IMR-90 (cell line): Measurements from ENCODE around the gene AREL1. TPM values are rescaled to one million over a fixed set of nuclear protein-coding genes. Genes with fewer than 3 reads are reported as not detected.

Experiments
- ATAC-seq: fragments of 200-7000 bp; cut with Tn5 transposase; 2 replicates; pipeline ENCODE4 v1.9.1; 2020; ENCODE audit warnings: low read depth, mild to moderate bottlenecking, moderate library complexity
- BruUV-seq: library from RNA; stranded (reverse); fragments of 400-500 nt; replicated peaks from 2 replicates; lab custom pipeline; 2021; lab: Mats Ljungman, UMichigan
- CTCF ChIA-PET: fragments of 300-600 bp; formaldehyde crosslinking; extraction: SDS; loops from one replicate; lab custom pipeline; 2021; ENCODE audit warnings: antibody characterized with exemption; lab: Yijun Ruan, JAX
- POLR2A ChIA-PET: fragments of 300-600 bp; sonication (Branson Sonifier 250); formaldehyde crosslinking; loops from one replicate; lab custom pipeline; 2022; ENCODE audit warnings: antibody characterized with exemption; ENCODE audit not compliant: unreplicated experiment; lab: Charles Lee
- DNase-seq: peaks from one replicate; pipeline ENCODE4 v3.0.0; 2013
- H2AFZ ChIP-seq: replicated peaks from 2 replicates; pipeline ENCODE3; 2013; ENCODE audit warnings: low read length, mild to moderate bottlenecking; ENCODE audit not compliant: poor library complexity
- H2AK5ac ChIP-seq: 2 replicates; pipeline ENCODE4 v1.6.1; 2013; ENCODE audit warnings: low read depth, low read length, inconsistent platforms
- H2AK9ac ChIP-seq: replicated peaks from 2 replicates; pipeline ENCODE3; 2013; ENCODE audit warnings: mild to moderate bottlenecking, low read depth, low read length, moderate library complexity; ENCODE audit not compliant: poor library complexity
- H2BK120ac ChIP-seq: 2 replicates; pipeline ENCODE4 v1.6.1; 2013; ENCODE audit warnings: low read depth, low read length, inconsistent platforms
- H2BK15ac ChIP-seq: 3 replicates; pipeline ENCODE4 v1.6.1; 2013; ENCODE audit warnings: low read depth, low read length, inconsistent platforms
- H2BK20ac ChIP-seq: 2 replicates; pipeline ENCODE4 v1.6.1; 2013; ENCODE audit warnings: low read depth, mild to moderate bottlenecking, inconsistent platforms, low read length, moderate library complexity
- H2BK5ac ChIP-seq: 2 replicates; pipeline ENCODE4 v1.6.1; 2013; ENCODE audit warnings: mild to moderate bottlenecking, low read depth, low read length, inconsistent platforms; ENCODE audit not compliant: poor library complexity, severe bottlenecking
- H3K14ac ChIP-seq: replicated peaks from 2 replicates; pipeline ENCODE4 v1.6.1; 2013; ENCODE audit warnings: low read depth, low read length, inconsistent platforms
- H3K18ac ChIP-seq: 2 replicates; pipeline ENCODE4 v1.6.1; 2013; ENCODE audit warnings: low read depth, low read length, control low read depth
- H3K23ac ChIP-seq: 2 replicates; pipeline ENCODE4 v1.6.1; 2013; ENCODE audit warnings: low read depth, low read length, inconsistent platforms
- H3K27ac ChIP-seq: 2 replicates; pipeline ENCODE4 v1.5.1; 2013; ENCODE audit warnings: mild to moderate bottlenecking, control low read depth, low read length; ENCODE audit not compliant: insufficient read depth
- H3K27me3 ChIP-seq: 2 replicates; pipeline ENCODE4 v1.6.1; 2013; ENCODE audit warnings: low read length; ENCODE audit not compliant: control insufficient read depth, insufficient read depth
- H3K36me3 ChIP-seq: 2 replicates; pipeline ENCODE4 v1.6.1; 2013; ENCODE audit warnings: low read length, mixed read lengths; ENCODE audit not compliant: control insufficient read depth, insufficient read depth
- H3K4ac ChIP-seq: 2 replicates; pipeline ENCODE4 v1.6.1; 2013; ENCODE audit warnings: low read depth, low read length, inconsistent platforms
- H3K4me1 ChIP-seq: 2 replicates; pipeline ENCODE4 v1.6.1; 2013; ENCODE audit warnings: low read length, mixed read lengths; ENCODE audit not compliant: control insufficient read depth, insufficient read depth
- H3K4me2 ChIP-seq: 2 replicates; pipeline ENCODE4 v1.6.1; 2013; ENCODE audit warnings: low read depth, mild to moderate bottlenecking, control low read depth, low read length, moderate library complexity
- H3K4me3 ChIP-seq: 2 replicates; pipeline ENCODE4 v1.5.1; 2013; ENCODE audit warnings: low read depth, mild to moderate bottlenecking, control low read depth, low read length, moderate library complexity; ENCODE audit not compliant: insufficient read depth
- H3K56ac ChIP-seq: 2 replicates; pipeline ENCODE4 v1.6.1; 2013; ENCODE audit warnings: low read length, inconsistent platforms; ENCODE audit not compliant: insufficient read depth; ENCODE audit errors: extremely low read depth
- H3K79me1 ChIP-seq, 2 experiments: 2 replicates each; pipeline ENCODE4 v1.6.1; 2013; ENCODE audit warnings: low read length in 2 of 2, inconsistent platforms in 1 of 2, low read depth in 1 of 2
- H3K9ac ChIP-seq: 2 replicates; pipeline ENCODE4 v1.6.1; 2013; ENCODE audit warnings: low read depth, low read length, control low read depth
- H3K9me1 ChIP-seq: 2 replicates; pipeline ENCODE4 v1.6.1; 2013; ENCODE audit warnings: low read length, inconsistent platforms; ENCODE audit not compliant: insufficient read depth
- H3K9me3 ChIP-seq: 2 replicates; pipeline ENCODE4 v1.6.1; 2013; ENCODE audit warnings: low read length; ENCODE audit not compliant: control insufficient read depth, insufficient read depth
- H4K20me1 ChIP-seq: 2 replicates; pipeline ENCODE4 v1.6.1; 2013; ENCODE audit warnings: low read length, inconsistent platforms; ENCODE audit not compliant: insufficient read depth
- H4K5ac ChIP-seq: 2 replicates; pipeline ENCODE4 v1.6.1; 2013; ENCODE audit warnings: mild to moderate bottlenecking, low read depth, low read length, control low read depth
- H4K8ac ChIP-seq, 2 experiments: 2 replicates each; pipeline ENCODE4 v1.6.1; 2013; ENCODE audit warnings: low read depth in 2 of 2, low read length in 2 of 2, control low read depth in 1 of 2, inconsistent platforms in 1 of 2
- H4K91ac ChIP-seq: 2 replicates; pipeline ENCODE4 v1.6.1; 2013; ENCODE audit warnings: low read depth, low read length, inconsistent platforms; ENCODE audit not compliant: insufficient read depth
- CEBPB ChIP-seq: IDR thresholded peaks from 2 replicates; pipeline ENCODE4 v1.6.1; 2012; ENCODE audit warnings: low read depth, low read length, improper control_type of control experiment
- MAFK ChIP-seq: IDR thresholded peaks from 2 replicates; pipeline ENCODE4 v1.6.1; 2012; ENCODE audit warnings: low read depth, low read length, improper control_type of control experiment
- RFX5 ChIP-seq: IDR thresholded peaks from 2 replicates; pipeline ENCODE4 v1.8.0; 2012; ENCODE audit warnings: low read depth, mild to moderate bottlenecking, low read length, moderate library complexity
- WGBS, 2 experiments: methylation state at CpG; one replicate each; pipeline versions ENCODE4 v1.1.5 to v1.1.7; 2013; ENCODE audit warnings: missing lambda C conversion rate in 2 of 2; ENCODE audit not compliant: insufficient read length in 1 of 2; ENCODE audit errors: extremely low coverage in 2 of 2; 5-methylcytosine and 5-hydroxymethylcytosine counted together
- dilution Hi-C: fragments of 300-500 bp; cut with HindIII; formaldehyde crosslinking; loops from one replicate; pipeline ENCODE4 v1.14.3; 2018; ENCODE audit warnings: low sequenced_read_pairs; ENCODE audit not compliant: unreplicated experiment
- in situ Hi-C: fragments of 300-500 bp; cut with MboI; formaldehyde crosslinking; loops from 3 replicates; pipeline ENCODE4 v1.14.3; 2019; ENCODE audit warnings: low sequenced_read_pairs, inconsistent platforms, mixed read lengths
- intact Hi-C: fragments of 100-400 bp; cut with micrococcal nuclease; formaldehyde crosslinking; loops from 2 replicates; pipeline ENCODE4 v1.10.0; 2022
- polyA plus RNA-seq, 3 experiments: library from polyadenylated mRNA; depleted of rRNA; stranded (reverse); fragments of >200 nt; gene quantifications; 2 replicates each; pipeline ENCODE4 v1.2.3, GENCODE V29; 2012; ENCODE audit warnings: low replicate concordance in 1 of 3
- total RNA-seq: library from RNA; depleted of rRNA; stranded (reverse); fragments of >200 nt; gene quantifications from 2 replicates; pipeline ENCODE4 v1.2.3, GENCODE V29; 2012

Gene AREL1
- total and polyA plus RNA-seq, 2 of the 4 experiments (the other 2 are of a cell fraction): 30.0 to 39.3 TPM

DNA sequence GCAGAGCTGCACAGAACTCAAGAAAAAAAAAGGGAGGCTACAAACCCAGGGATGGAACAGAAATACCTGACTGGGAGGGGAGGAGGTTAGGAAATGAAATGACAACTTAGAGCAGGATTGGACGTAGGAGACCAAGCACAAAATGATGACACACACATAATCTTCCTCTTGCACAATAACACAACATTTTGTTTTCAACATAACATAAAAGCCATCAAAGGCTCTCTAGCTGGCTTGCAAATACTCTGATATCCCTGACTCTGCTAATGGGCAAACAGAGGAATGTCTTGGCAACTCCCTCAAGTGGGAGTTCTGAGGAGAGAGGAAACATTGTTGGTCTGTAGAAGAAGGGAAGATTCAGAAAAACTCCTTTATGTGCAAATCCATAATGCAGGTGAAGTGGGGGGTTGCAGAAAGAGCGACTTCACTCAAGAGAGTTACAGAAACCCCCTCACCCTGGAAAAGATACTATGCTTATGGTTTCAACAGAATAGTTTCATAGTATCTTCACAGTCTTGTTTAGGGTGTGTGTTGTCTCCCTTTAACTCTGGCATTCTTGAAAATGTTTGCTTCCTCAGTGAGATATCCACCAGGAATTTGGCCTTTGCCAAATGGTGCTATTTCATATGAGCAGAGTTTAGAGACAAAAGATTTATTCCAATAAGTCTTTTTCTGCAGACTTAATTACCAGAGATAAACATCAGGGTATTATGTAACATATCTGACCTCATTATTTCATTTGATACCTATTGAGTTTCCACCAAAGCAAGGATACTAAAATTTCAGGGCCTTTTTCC, 57.1 kb downstream of the AREL1 start:
- Histone ChIP-seq H4K5ac (peak overlapping the region; percentile 73; the same call in 1 of the 2 replicates), H4K8ac (peak overlapping the region in 1 of 2 experiments; percentile 46; a peak in 2 of 4 replicates), H3K9me1 (peaks cover 51% of the 10 kb centered on the region), H3K9me3 (peaks cover 5% of the 10 kb centered on the region; the same call in 1 of the 2 replicates), H3K27me3 (no peaks in the 10 kb centered on the region), H3K4ac (peak overlapping the region; percentile 74), H4K20me1 (no peaks in the 10 kb centered on the region), H2AK5ac (peak overlapping the region; percentile 46), H3K4me3 (no peak overlapping the region), H3K4me2 (peak overlapping the region; percentile 66; the same call in 1 of the 2 replicates), H3K9ac (no peak overlapping the region), H3K27ac (peak overlapping the region; percentile 70), H2BK120ac (peak overlapping the region; percentile 66), H2BK15ac (peak overlapping the region; percentile 85; the same call in 1 of the 3 replicates), H2AFZ (no peak overlapping the region), H2BK20ac (peak overlapping the region; percentile 70), H3K23ac (peak overlapping the region; percentile 14; the same call in 1 of the 2 replicates), H2BK5ac (peak overlapping the region; percentile 89), H3K18ac (peak overlapping the region; percentile 32), H4K91ac (peak overlapping the region; percentile 63; the same call in 1 of the 2 replicates), H3K79me1 (peaks cover 20 to 50% of the 10 kb centered on the region in 2 experiments; a peak in 3 of 4 replicates), H3K36me3 (peaks cover 2% of the 10 kb centered on the region; the same call in 1 of the 2 replicates), H2AK9ac (peak overlapping the region; percentile 76), H3K14ac (peak overlapping the region; percentile 65), H3K4me1 (peaks cover 39% of the 10 kb centered on the region), H3K56ac (peak overlapping the region; percentile 47; the same call in 1 of the 2 replicates)
- CTCF ChIA-PET: interaction anchor here (0.6 to 0.9 kb wide), 2 partner anchors 43 to 103 kb away, joined by 3 to 4 read pairs; no protein-coding TSS in a partner anchor
- ATAC-seq (peak; percentile 77), DNase-seq (peak; percentile 61)
- intact Hi-C loops (loop anchor here (5.0 kb wide), 1 partner anchor 38 kb away; no protein-coding TSS in a partner anchor), dilution Hi-C loops (no loop called here), in situ Hi-C loops (no loop called here)
- POLR2A ChIA-PET: no interaction called here
- no TSS peak for BruUV-seq
- WGBS, 2 experiments: no CpG with 5 or more reads among the region's 2 CpGs
- TF ChIP-seq MAFK: peak; percentile 61
- TF ChIP-seq CEBPB: peak; percentile 98
- no peak for TF ChIP-seq RFX5
